Body of pancreas (tissue), 4 donors: ENCODE data around the gene OTOG.

ENCODE experiments used
- POLR2A ChIP-seq, 3 donors: fragments of 450-650 bp; IDR thresholded peaks; one replicate each; pipeline ENCODE4 v1.6.1; 2016; ENCODE audit warnings: antibody characterized with exemption in 3 of 3, mild to moderate bottlenecking in 2 of 3
- TF ChIP-seq, protein P1 (sequence below), 7 experiments: fragments of 450-650 bp in 4 of 7; fragments of 200-600 bp in 3 of 7; sonication (generic) in 3 of 7; IDR thresholded peaks; one replicate each; pipeline ENCODE4 v1.5.1; 2016 to 2019; ENCODE audit warnings: antibody characterized with exemption in 7 of 7

GRCh38 chr11:17542249-17542648 is 4.8 kb upstream of the OTOG start:
- TF ChIP-seq, protein P1, sequence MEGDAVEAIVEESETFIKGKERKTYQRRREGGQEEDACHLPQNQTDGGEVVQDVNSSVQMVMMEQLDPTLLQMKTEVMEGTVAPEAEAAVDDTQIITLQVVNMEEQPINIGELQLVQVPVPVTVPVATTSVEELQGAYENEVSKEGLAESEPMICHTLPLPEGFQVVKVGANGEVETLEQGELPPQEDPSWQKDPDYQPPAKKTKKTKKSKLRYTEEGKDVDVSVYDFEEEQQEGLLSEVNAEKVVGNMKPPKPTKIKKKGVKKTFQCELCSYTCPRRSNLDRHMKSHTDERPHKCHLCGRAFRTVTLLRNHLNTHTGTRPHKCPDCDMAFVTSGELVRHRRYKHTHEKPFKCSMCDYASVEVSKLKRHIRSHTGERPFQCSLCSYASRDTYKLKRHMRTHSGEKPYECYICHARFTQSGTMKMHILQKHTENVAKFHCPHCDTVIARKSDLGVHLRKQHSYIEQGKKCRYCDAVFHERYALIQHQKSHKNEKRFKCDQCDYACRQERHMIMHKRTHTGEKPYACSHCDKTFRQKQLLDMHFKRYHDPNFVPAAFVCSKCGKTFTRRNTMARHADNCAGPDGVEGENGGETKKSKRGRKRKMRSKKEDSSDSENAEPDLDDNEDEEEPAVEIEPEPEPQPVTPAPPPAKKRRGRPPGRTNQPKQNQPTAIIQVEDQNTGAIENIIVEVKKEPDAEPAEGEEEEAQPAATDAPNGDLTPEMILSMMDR (IDR thresholded peaks at IDR 0.05) = no peak
- TF ChIP-seq POLR2A (IDR thresholded peaks at IDR 0.05) = no peak
